GM23338 (cell line): ENCODE measurements around the gene SSH2.

Source experiments
- CTCF ChIP-seq, 2 experiments: fragments of 200-600 bp in 1 of 2; sonication (generic) in 1 of 2; conservative IDR thresholded peaks; 2 replicates each; pipeline versions ENCODE4 v1.5.1 to v1.6.1; 2016 to 2017; ENCODE audit warnings: antibody characterized with exemption in 2 of 2, low read depth in 2 of 2, mild to moderate bottlenecking in 2 of 2, moderate library complexity in 1 of 2
- EZH2phosphoT487 ChIP-seq: fragments of 200-600 bp; sonication (generic); IDR thresholded peaks from one replicate; pipeline ENCODE4 v1.8.1; 2018; ENCODE audit warnings: antibody characterized with exemption; ENCODE audit not compliant: unreplicated experiment
- POLR2AphosphoS5 ChIP-seq: IDR thresholded peaks from 2 replicates; pipeline ENCODE4 v1.6.1; 2016; ENCODE audit warnings: antibody characterized with exemption, low read depth
- TF ChIP-seq, protein P1 (sequence below): IDR thresholded peaks from one replicate; pipeline ENCODE4 v1.6.1; 2018; ENCODE audit warnings: antibody characterized with exemption; ENCODE audit not compliant: unreplicated experiment

DNA sequence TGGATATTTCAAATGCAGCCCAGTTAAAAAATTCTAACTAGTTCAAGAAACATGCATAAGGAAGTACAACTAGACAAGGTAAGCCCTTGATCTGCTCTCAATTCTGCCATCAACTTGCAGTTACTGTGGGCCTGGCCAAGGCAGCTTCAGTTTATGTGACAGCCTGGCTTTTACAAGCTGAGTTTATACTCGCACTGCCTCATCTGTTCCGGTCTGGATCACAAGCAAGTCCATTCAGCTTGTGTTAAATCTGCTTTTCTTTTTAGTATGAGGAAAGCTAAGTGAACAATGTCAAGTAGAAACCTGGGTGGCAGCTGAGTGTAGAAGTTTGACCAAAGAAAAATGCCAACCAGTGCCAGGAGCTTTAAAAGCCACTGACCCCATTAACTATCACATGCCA, 230.7 kb downstream of the SSH2 start:
- TF ChIP-seq CTCF (conservative IDR thresholded peaks at IDR 0.05; ENCODE audit: low read depth in 2 of 2) (no peak), POLR2AphosphoS5 (no peak), EZH2phosphoT487 (no peak)
- TF ChIP-seq, protein P1, sequence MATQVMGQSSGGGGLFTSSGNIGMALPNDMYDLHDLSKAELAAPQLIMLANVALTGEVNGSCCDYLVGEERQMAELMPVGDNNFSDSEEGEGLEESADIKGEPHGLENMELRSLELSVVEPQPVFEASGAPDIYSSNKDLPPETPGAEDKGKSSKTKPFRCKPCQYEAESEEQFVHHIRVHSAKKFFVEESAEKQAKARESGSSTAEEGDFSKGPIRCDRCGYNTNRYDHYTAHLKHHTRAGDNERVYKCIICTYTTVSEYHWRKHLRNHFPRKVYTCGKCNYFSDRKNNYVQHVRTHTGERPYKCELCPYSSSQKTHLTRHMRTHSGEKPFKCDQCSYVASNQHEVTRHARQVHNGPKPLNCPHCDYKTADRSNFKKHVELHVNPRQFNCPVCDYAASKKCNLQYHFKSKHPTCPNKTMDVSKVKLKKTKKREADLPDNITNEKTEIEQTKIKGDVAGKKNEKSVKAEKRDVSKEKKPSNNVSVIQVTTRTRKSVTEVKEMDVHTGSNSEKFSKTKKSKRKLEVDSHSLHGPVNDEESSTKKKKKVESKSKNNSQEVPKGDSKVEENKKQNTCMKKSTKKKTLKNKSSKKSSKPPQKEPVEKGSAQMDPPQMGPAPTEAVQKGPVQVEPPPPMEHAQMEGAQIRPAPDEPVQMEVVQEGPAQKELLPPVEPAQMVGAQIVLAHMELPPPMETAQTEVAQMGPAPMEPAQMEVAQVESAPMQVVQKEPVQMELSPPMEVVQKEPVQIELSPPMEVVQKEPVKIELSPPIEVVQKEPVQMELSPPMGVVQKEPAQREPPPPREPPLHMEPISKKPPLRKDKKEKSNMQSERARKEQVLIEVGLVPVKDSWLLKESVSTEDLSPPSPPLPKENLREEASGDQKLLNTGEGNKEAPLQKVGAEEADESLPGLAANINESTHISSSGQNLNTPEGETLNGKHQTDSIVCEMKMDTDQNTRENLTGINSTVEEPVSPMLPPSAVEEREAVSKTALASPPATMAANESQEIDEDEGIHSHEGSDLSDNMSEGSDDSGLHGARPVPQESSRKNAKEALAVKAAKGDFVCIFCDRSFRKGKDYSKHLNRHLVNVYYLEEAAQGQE = no peak
